HFF-Myc (cell line): Measurements from ENCODE around the gene AFF3.

Experiments
- DNase-seq: peaks from one replicate; pipeline ENCODE4 v3.0.0-alpha.2; 2011; ENCODE audit warnings: low read depth; ENCODE audit errors: extremely low read depth
- H3K4me3 ChIP-seq: replicated peaks from 2 replicates; pipeline ENCODE4 v1.5.1; 2011; ENCODE audit warnings: low read depth, mild to moderate bottlenecking, control low read depth, low read length
- TF ChIP-seq, protein P1 (sequence below): IDR thresholded peaks from 2 replicates; pipeline ENCODE4 v1.5.1; 2012; ENCODE audit warnings: mild to moderate bottlenecking, low read depth, low read length, control low read depth; ENCODE audit errors: missing control alignments

The AFF3 gene

DNA sequence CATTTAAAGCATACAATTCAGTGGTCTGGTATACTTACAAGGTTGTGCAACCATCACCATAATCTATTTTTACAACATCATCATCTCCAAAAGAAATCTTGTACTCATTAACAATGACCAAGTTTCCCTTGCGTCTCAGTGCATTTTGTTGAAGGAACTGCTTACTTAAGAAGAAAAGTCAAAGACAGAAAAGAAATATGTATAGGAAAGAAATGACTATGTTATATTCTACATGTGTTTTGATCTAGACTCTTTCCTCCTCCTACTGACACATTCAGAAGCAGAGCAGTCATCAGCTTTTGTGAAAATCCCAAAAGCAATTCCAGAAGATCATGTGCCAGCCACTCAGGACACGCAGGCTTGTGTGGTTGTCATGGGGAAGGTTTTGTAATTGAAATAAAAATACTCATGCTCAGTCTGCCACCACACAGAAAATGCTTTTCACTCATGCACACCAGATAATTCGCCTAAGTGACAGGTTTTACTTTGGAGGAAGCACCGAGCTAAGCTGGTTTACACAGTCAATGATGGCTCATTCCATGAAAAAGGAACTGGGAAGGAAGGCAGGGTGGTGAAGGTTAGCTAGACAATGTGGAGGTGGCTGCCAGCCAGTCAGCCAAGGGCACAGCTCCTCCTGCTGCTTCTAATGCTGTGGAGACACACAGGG, 494.1 kb downstream of the AFF3 start:
- H3K4me3 ChIP-seq = no peak overlapping the region
- TF ChIP-seq, protein P1, sequence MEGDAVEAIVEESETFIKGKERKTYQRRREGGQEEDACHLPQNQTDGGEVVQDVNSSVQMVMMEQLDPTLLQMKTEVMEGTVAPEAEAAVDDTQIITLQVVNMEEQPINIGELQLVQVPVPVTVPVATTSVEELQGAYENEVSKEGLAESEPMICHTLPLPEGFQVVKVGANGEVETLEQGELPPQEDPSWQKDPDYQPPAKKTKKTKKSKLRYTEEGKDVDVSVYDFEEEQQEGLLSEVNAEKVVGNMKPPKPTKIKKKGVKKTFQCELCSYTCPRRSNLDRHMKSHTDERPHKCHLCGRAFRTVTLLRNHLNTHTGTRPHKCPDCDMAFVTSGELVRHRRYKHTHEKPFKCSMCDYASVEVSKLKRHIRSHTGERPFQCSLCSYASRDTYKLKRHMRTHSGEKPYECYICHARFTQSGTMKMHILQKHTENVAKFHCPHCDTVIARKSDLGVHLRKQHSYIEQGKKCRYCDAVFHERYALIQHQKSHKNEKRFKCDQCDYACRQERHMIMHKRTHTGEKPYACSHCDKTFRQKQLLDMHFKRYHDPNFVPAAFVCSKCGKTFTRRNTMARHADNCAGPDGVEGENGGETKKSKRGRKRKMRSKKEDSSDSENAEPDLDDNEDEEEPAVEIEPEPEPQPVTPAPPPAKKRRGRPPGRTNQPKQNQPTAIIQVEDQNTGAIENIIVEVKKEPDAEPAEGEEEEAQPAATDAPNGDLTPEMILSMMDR = no peak
- DNase-seq = no peak

- no peak overlapping the region for H3K4me3 ChIP-seq
- DNase-seq = no peak
- TF ChIP-seq, protein P1 = no peak
Measured at GRCh38 chr2:99645960-99646359, 496.4 kb downstream of the AFF3 start.

GRCh38 chr2:99644419-99644787, 498.0 kb downstream of the AFF3 start:
- no peak overlapping the region for H3K4me3 ChIP-seq
- TF ChIP-seq, protein P1 = no peak
- no peak for DNase-seq

GRCh38 chr2:99643787-99644418, 498.5 kb downstream of the AFF3 start:
- TF ChIP-seq, protein P1 = no peak
- H3K4me3 ChIP-seq = no peak overlapping the region
- DNase-seq = no peak

GRCh38 chr2:99641999-99642398, 500.4 kb downstream of the AFF3 start:
- no peak overlapping the region for H3K4me3 ChIP-seq
- TF ChIP-seq, protein P1 = no peak
- no peak for DNase-seq

- TF ChIP-seq, protein P1 = no peak
- no peak for DNase-seq
- no peak overlapping the region for H3K4me3 ChIP-seq
Measured at GRCh38 chr2:99640635-99641151, 501.7 kb downstream of the AFF3 start.
